Neural progenitor cell (in vitro differentiated cells): ENCODE data around the gene SENP1. TPM values are rescaled to one million over a fixed set of nuclear protein-coding genes. Genes with fewer than 3 reads are reported as not detected.
A peak's percentile ranks its signal among the peaks of the same experiment; 100 is the strongest.

Experiments used
- DNase-seq: peaks from one replicate; pipeline ENCODE4 v3.0.0-alpha.2; 2016; ENCODE audit warnings: low spot score
- H2AFZ ChIP-seq: fragments of 200-600 bp; sonication (generic); replicated peaks from 2 replicates; pipeline ENCODE4 v1.6.1; 2016; ENCODE audit warnings: antibody characterized with exemption
- H3F3A ChIP-seq: fragments of 200-600 bp; sonication (generic); 2 replicates; pipeline ENCODE4 v1.6.1; 2016; ENCODE audit warnings: antibody characterized with exemption, low read depth
- H3K27ac ChIP-seq: fragments of 200-600 bp; sonication (generic); 2 replicates; pipeline ENCODE4 v1.5.1; 2016; ENCODE audit warnings: mild to moderate bottlenecking
- H3K27me3 ChIP-seq: fragments of 200-600 bp; sonication (generic); 2 replicates; pipeline ENCODE4 v1.6.1; 2016; ENCODE audit warnings: mild to moderate bottlenecking, moderate library complexity
- H3K36me3 ChIP-seq: fragments of 200-600 bp; sonication (generic); 2 replicates; pipeline ENCODE4 v1.5.1; 2016
- H3K4me1 ChIP-seq: fragments of 200-600 bp; sonication (generic); 2 replicates; pipeline ENCODE4 v1.6.1; 2016; ENCODE audit warnings: mixed run types
- H3K4me2 ChIP-seq: fragments of 200-600 bp; sonication (generic); 2 replicates; pipeline ENCODE4 v1.6.1; 2016
- H3K4me3 ChIP-seq: fragments of 200-600 bp; sonication (generic); 2 replicates; pipeline ENCODE4 v1.5.1; 2016
- H3K79me2 ChIP-seq: fragments of 200-600 bp; sonication (generic); 2 replicates; pipeline ENCODE4 v1.6.1; 2016; ENCODE audit warnings: low read depth
- H3K9ac ChIP-seq: fragments of 200-600 bp; sonication (generic); 2 replicates; pipeline ENCODE4 v1.6.1; 2016
- H3K9me3 ChIP-seq: fragments of 200-600 bp; sonication (generic); 2 replicates; pipeline ENCODE4 v1.5.1; 2016; ENCODE audit warnings: low read depth
- H4K20me1 ChIP-seq: fragments of 200-600 bp; sonication (generic); 2 replicates; pipeline ENCODE4 v1.6.1; 2016; ENCODE audit warnings: low read depth
- H3K27ac Mint-ChIP-seq: 3 replicates; pipeline ENCODE4 v1.8.0; 2021; ENCODE audit warnings: mixed read lengths
- H3K27me3 Mint-ChIP-seq: 2 replicates; pipeline ENCODE4 v1.8.0; 2022; ENCODE audit warnings: low read depth, mild to moderate bottlenecking, inconsistent platforms, moderate library complexity, mixed read lengths; ENCODE audit not compliant: insufficient read depth
- H3K36me3 Mint-ChIP-seq: 3 replicates; pipeline ENCODE4 v1.8.0; 2021; ENCODE audit warnings: mixed read lengths
- H3K4me1 Mint-ChIP-seq: 3 replicates; pipeline ENCODE4 v1.8.0; 2021; ENCODE audit warnings: mixed read lengths
- H3K4me3 Mint-ChIP-seq: 3 replicates; pipeline ENCODE4 v1.8.0; 2021; ENCODE audit warnings: mild to moderate bottlenecking, moderate library complexity, mixed read lengths
- H3K9me3 Mint-ChIP-seq: 3 replicates; pipeline ENCODE4 v1.8.0; 2020; ENCODE audit warnings: mixed read lengths
- EZH2 ChIP-seq: fragments of 200-600 bp; sonication (generic); IDR thresholded peaks from 2 replicates; pipeline ENCODE4 v1.6.1; 2017; ENCODE audit warnings: antibody characterized with exemption, mild to moderate bottlenecking, moderate library complexity
- EZH2phosphoT487 ChIP-seq: fragments of 200-600 bp; sonication (generic); IDR thresholded peaks from 2 replicates; pipeline ENCODE4 v1.6.1; 2017; ENCODE audit warnings: antibody characterized with exemption
- total RNA-seq: library from RNA; depleted of rRNA; stranded (reverse); fragments of >200 nt; gene quantifications from 2 replicates; pipeline ENCODE4 v1.2.3, GENCODE V29; 2015; ENCODE audit warnings: low replicate concordance
- TF ChIP-seq, protein P1 (sequence below): fragments of 200-600 bp; sonication (generic); IDR thresholded peaks from 2 replicates; pipeline ENCODE4 v1.5.1; 2017; ENCODE audit warnings: antibody characterized with exemption, mild to moderate bottlenecking

The SENP1 gene
- total RNA-seq, 1 donor from 2014 or later = 89.9 TPM

DNA sequence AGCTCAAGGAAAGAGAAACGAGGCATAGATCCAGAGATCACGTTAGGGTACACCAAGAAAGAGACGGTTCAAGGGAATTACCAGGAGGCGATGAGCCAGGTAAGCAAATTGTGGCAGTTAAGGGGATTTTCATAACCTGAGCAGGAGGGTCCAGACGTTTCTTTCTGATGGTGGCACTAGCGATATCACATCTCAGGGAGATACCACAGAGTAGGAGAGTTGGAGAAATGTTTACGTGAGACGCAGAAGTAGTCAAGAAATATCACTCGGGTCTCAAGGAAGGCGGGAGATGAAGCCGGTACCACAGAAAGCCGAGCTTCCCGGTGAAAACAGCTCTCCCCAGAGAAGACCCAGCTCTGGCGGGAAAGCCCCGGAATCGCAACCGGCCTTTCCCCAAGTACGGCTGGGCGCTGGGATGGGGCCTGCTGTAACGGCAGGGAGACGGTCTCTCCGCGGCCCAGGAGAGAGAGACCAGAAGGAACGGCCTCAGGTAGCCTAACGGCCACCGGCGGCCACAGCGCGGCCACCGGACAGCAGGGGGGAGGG is 485 bp downstream of the SENP1 start:
- peaks cover 24% of the 10 kb centered on the region for H3K4me1 ChIP-seq
- H3K27me3 Mint-ChIP-seq = no peaks in the 10 kb centered on the region
- H3K27ac ChIP-seq = peak overlapping the region; percentile 98
- no peaks in the 10 kb centered on the region for H3K36me3 ChIP-seq
- H3K9ac ChIP-seq = peak overlapping the region; percentile 65
- no peaks in the 10 kb centered on the region for H3K9me3 ChIP-seq
- H3K4me1 Mint-ChIP-seq = peaks cover 27% of the 10 kb centered on the region
- H3K27me3 ChIP-seq = peaks cover 27% of the 10 kb centered on the region
- peak overlapping the region; percentile 90 for H3K4me3 ChIP-seq
- H4K20me1 ChIP-seq = no peaks in the 10 kb centered on the region
- no peak for TF ChIP-seq EZH2
- TF ChIP-seq EZH2phosphoT487 = no peak
- TF ChIP-seq, protein P1, sequence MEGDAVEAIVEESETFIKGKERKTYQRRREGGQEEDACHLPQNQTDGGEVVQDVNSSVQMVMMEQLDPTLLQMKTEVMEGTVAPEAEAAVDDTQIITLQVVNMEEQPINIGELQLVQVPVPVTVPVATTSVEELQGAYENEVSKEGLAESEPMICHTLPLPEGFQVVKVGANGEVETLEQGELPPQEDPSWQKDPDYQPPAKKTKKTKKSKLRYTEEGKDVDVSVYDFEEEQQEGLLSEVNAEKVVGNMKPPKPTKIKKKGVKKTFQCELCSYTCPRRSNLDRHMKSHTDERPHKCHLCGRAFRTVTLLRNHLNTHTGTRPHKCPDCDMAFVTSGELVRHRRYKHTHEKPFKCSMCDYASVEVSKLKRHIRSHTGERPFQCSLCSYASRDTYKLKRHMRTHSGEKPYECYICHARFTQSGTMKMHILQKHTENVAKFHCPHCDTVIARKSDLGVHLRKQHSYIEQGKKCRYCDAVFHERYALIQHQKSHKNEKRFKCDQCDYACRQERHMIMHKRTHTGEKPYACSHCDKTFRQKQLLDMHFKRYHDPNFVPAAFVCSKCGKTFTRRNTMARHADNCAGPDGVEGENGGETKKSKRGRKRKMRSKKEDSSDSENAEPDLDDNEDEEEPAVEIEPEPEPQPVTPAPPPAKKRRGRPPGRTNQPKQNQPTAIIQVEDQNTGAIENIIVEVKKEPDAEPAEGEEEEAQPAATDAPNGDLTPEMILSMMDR = no peak
- H3K36me3 Mint-ChIP-seq = no peaks in the 10 kb centered on the region
- H3K79me2 ChIP-seq = peaks cover 52% of the 10 kb centered on the region
- H2AFZ ChIP-seq = peak overlapping the region; percentile 80
- H3K4me2 ChIP-seq = peak overlapping the region; percentile 98
- H3K4me3 Mint-ChIP-seq = peak overlapping the region; percentile 96
- H3K9me3 Mint-ChIP-seq = no peaks in the 10 kb centered on the region
- peak overlapping the region; percentile 94 for H3K27ac Mint-ChIP-seq
- DNase-seq = peak; percentile 14
- peaks cover 22% of the 10 kb centered on the region for H3F3A ChIP-seq

GRCh38 chr12:48104531-48104930 is 1.3 kb downstream of the SENP1 start:
- Mint-ChIP-seq H3K4me1 (peaks cover 27% of the 10 kb centered on the region), H3K4me3 (peak overlapping the region; percentile 96), H3K27me3 (no peaks in the 10 kb centered on the region), H3K36me3 (no peaks in the 10 kb centered on the region), H3K27ac (peak overlapping the region; percentile 27), H3K9me3 (no peaks in the 10 kb centered on the region)
- peak overlapping the region; percentile 90 for H3K4me3 ChIP-seq
- H3F3A ChIP-seq = peaks cover 22% of the 10 kb centered on the region
- peak overlapping the region; percentile 98 for H3K4me2 ChIP-seq
- peaks cover 60% of the 10 kb centered on the region for H3K79me2 ChIP-seq
- peaks cover 4% of the 10 kb centered on the region for H4K20me1 ChIP-seq
- H3K9ac ChIP-seq = peak overlapping the region; percentile 65
- peaks cover 24% of the 10 kb centered on the region for H3K4me1 ChIP-seq
- H3K9me3 ChIP-seq = no peaks in the 10 kb centered on the region
- H3K27ac ChIP-seq = no peak overlapping the region
- no peaks in the 10 kb centered on the region for H3K36me3 ChIP-seq
- no peak for DNase-seq
- H2AFZ ChIP-seq = no peak overlapping the region
- no peak for TF ChIP-seq EZH2
- TF ChIP-seq, protein P1 = no peak
- TF ChIP-seq EZH2phosphoT487 = no peak
- peaks cover 18% of the 10 kb centered on the region for H3K27me3 ChIP-seq

GRCh38 chr12:48092611-48093010 is 13.3 kb downstream of the SENP1 start:
- Mint-ChIP-seq H3K27ac (no peak overlapping the region), H3K4me3 (no peak overlapping the region), H3K27me3 (no peaks in the 10 kb centered on the region), H3K4me1 (no peaks in the 10 kb centered on the region), H3K36me3 (peaks cover 13% of the 10 kb centered on the region), H3K9me3 (no peaks in the 10 kb centered on the region)
- H3K36me3 ChIP-seq = no peaks in the 10 kb centered on the region
- no peak overlapping the region for H3K9ac ChIP-seq
- no peak for DNase-seq
- H3K79me2 ChIP-seq = no peaks in the 10 kb centered on the region
- H3K4me3 ChIP-seq = no peak overlapping the region
- peaks cover 2% of the 10 kb centered on the region for H3F3A ChIP-seq
- H4K20me1 ChIP-seq = no peaks in the 10 kb centered on the region
- no peaks in the 10 kb centered on the region for H3K27me3 ChIP-seq
- no peaks in the 10 kb centered on the region for H3K9me3 ChIP-seq
- no peak overlapping the region for H3K4me2 ChIP-seq
- H3K4me1 ChIP-seq = no peaks in the 10 kb centered on the region
- TF ChIP-seq EZH2 (no peak), EZH2phosphoT487 (no peak)
- no peak overlapping the region for H3K27ac ChIP-seq
- no peak overlapping the region for H2AFZ ChIP-seq

DNA sequence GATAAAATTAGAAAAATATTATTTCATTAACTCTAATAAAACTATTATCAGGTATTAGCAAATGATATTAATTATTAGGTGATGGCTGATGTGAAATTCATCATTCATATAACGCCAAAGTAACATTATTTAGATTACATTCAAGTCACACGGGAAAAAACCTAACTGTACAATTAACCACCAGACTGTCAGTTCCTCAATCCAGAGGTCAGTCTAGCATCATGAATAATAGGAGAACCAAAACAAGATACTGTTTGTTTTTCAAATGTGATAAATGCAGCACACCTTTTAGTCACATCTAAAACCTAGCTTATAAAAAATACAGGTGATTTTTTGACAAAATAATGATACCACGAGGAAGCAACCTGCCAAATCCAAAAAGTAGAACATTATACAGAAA is 19.6 kb downstream of the SENP1 start:
- H3K36me3 Mint-ChIP-seq = peaks cover 12% of the 10 kb centered on the region
- H3K9me3 Mint-ChIP-seq = no peaks in the 10 kb centered on the region

More for the DNA sequence above, 19.6 kb downstream of the SENP1 start:
- H3K4me2 ChIP-seq = no peak overlapping the region
- H3K27me3 ChIP-seq = no peaks in the 10 kb centered on the region
- H4K20me1 ChIP-seq = no peaks in the 10 kb centered on the region
- H3K4me3 Mint-ChIP-seq = no peak overlapping the region
- H3K79me2 ChIP-seq = no peaks in the 10 kb centered on the region
- H3K27ac Mint-ChIP-seq = no peak overlapping the region
- no peak overlapping the region for H3K9ac ChIP-seq
- H3K27ac ChIP-seq = no peak overlapping the region
- no peaks in the 10 kb centered on the region for H3K9me3 ChIP-seq
- peaks cover 10% of the 10 kb centered on the region for H3K36me3 ChIP-seq
- no peak overlapping the region for H3K4me3 ChIP-seq
- peaks cover 2% of the 10 kb centered on the region for H3F3A ChIP-seq
- DNase-seq = no peak
- no peak overlapping the region for H2AFZ ChIP-seq
- H3K4me1 ChIP-seq = no peaks in the 10 kb centered on the region
- no peaks in the 10 kb centered on the region for H3K27me3 Mint-ChIP-seq
- H3K4me1 Mint-ChIP-seq = no peaks in the 10 kb centered on the region
- TF ChIP-seq EZH2phosphoT487 (no peak), EZH2 (no peak)
- TF ChIP-seq, protein P1 = no peak
